SJCRH30 (cell line): ENCODE results near the gene RASA2. TPM values are rescaled to one million over a fixed set of nuclear protein-coding genes. Genes with fewer than 3 reads are reported as not detected.
A peak's percentile ranks its signal among the peaks of the same experiment; 100 is the strongest.

Experiments
- DNase-seq, 2 experiments: peaks; one replicate each; pipeline ENCODE4 v3.0.0-alpha.2; 2015 to 2020
- H3K27ac ChIP-seq: fragments of 250-450 bp; sonication (Bioruptor Pico); 2 replicates; pipeline ENCODE4 v1.5.1; 2020; ENCODE audit warnings: mild to moderate bottlenecking, moderate library complexity
- H3K27me3 ChIP-seq: fragments of 250-450 bp; sonication (Bioruptor Pico); 2 replicates; pipeline ENCODE4 v1.5.1; 2020; ENCODE audit warnings: mild to moderate bottlenecking, moderate library complexity
- H3K36me3 ChIP-seq: fragments of 250-450 bp; sonication (Bioruptor Pico); 2 replicates; pipeline ENCODE4 v1.5.1; 2020; ENCODE audit warnings: mild to moderate bottlenecking, moderate library complexity
- H3K4me1 ChIP-seq: fragments of 250-450 bp; sonication (Bioruptor Pico); 2 replicates; pipeline ENCODE4 v1.5.1; 2020; ENCODE audit warnings: mild to moderate bottlenecking, moderate library complexity
- H3K4me3 ChIP-seq: fragments of 250-450 bp; sonication (Bioruptor Pico); 2 replicates; pipeline ENCODE4 v1.5.1; 2020; ENCODE audit warnings: mild to moderate bottlenecking, moderate library complexity
- H3K9me3 ChIP-seq: fragments of 250-450 bp; sonication (Bioruptor Pico); replicated peaks from 2 replicates; pipeline ENCODE4 v1.5.1; 2020; ENCODE audit warnings: mild to moderate bottlenecking, moderate library complexity
- total RNA-seq: library from RNA; depleted of rRNA; stranded (reverse); fragments of >200 nt; shearing (Covaris generic); gene quantifications from 2 replicates; pipeline ENCODE4 v1.2.3, GENCODE V29; 2014; rRNA removed

Gene RASA2, protein sequence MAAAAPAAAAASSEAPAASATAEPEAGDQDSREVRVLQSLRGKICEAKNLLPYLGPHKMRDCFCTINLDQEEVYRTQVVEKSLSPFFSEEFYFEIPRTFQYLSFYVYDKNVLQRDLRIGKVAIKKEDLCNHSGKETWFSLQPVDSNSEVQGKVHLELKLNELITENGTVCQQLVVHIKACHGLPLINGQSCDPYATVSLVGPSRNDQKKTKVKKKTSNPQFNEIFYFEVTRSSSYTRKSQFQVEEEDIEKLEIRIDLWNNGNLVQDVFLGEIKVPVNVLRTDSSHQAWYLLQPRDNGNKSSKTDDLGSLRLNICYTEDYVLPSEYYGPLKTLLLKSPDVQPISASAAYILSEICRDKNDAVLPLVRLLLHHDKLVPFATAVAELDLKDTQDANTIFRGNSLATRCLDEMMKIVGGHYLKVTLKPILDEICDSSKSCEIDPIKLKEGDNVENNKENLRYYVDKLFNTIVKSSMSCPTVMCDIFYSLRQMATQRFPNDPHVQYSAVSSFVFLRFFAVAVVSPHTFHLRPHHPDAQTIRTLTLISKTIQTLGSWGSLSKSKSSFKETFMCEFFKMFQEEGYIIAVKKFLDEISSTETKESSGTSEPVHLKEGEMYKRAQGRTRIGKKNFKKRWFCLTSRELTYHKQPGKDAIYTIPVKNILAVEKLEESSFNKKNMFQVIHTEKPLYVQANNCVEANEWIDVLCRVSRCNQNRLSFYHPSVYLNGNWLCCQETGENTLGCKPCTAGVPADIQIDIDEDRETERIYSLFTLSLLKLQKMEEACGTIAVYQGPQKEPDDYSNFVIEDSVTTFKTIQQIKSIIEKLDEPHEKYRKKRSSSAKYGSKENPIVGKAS
- total RNA-seq = 31.6 and 37.5 TPM in 2 replicates

DNA sequence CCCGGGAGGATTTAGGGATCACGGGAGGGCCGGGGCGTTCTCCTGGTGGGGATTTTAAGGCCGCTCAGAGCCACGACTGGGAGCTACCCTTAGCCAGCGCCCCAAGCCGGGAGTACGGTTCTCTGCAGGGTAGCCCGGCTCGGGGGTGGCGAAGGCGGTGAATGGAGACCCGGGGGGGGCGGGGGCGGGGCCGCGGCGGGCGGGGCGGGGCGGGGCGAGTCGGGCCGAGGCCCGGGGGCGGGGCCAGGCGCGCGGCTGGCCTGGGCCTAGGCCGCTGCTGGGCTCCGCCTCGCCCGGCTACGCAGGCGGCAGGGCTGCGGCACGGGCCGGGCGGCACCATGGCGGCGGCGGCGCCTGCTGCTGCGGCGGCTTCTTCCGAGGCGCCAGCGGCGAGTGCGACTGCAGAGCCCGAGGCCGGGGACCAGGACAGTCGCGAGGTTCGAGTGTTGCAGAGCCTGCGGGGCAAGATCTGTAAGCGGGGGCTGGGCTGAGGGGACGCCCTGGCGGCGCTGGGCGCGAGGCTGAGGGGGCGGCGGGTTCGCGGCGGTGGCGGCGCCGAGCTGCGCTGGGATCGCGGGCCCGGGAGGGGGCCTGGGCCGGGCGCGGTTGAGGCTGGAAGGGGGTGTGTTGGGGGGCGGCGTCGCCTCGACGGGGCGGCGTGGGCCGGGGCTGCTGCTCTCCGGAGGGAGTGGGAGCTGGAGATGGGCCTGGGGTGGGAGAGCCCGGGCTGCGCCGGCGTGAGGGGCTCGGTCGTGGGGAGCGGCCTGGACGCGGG is at the start of gene RASA2:
Gene RASA2 (plus strand): TSS at position 282 of the 775 bp plus-strand sequence. CDS start 57 bp downstream, at position 339.
- peak within 1 kb of the TSS; percentile 86 for H3K4me3 ChIP-seq
- H3K4me1 ChIP-seq = peaks cover 11% of the 10 kb centered on the region; the same call in 1 of the 2 replicates
- no peaks in the 10 kb centered on the region for H3K9me3 ChIP-seq
- no peaks in the 10 kb centered on the region for H3K27me3 ChIP-seq
- peak within 1 kb of the TSS; percentile 97 for H3K27ac ChIP-seq
- peak; percentile 92 to 95 for DNase-seq
- no peaks in the 10 kb centered on the region; the same call in 1 of the 2 replicates for H3K36me3 ChIP-seq

DNA sequence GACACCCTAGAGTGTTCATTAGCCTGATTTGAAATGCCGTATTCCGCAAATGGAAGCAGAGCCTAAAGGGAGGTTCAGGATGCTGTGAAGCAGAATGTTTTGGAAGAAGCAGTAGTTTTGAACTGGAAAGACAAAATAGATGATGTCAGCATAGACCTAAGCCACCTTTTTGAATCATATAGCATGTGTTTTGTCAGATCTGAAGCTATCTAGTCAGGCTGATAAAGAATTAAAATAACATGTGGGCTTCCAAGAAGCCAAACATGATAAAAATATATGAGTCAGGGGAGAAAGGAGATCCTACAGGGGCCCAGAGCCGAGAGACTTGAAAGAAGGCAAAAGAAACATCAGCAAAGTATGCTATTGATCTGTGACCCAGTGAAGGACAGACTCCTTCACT is 47.2 kb upstream of the RASA2 start:
- Histone ChIP-seq H3K27ac (no peak overlapping the region), H3K27me3 (no peaks in the 10 kb centered on the region), H3K9me3 (no peaks in the 10 kb centered on the region), H3K4me1 (no peaks in the 10 kb centered on the region), H3K36me3 (peaks cover 25% of the 10 kb centered on the region), H3K4me3 (no peak overlapping the region)
- DNase-seq = no peak

DNA sequence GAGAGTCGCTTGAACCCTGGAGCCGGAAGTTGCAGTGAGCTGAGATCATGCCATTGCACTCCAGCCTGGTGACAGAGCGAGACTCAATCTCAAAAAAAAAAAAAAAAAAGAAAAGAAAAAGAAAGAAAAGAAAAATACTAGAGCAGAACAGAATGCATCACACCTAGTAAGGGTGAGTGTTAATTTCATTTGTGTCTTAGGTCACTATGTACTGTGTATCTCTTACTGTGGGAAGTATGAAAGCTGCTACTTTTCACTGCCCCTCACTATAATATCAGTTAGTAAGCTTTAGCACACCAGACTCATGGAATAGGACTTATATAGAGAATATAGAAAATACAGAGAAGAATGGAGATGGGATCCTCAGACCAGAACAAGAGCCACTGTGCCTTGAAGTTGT is 45.9 kb upstream of the RASA2 start:
- no peak overlapping the region for H3K4me3 ChIP-seq
- H3K27me3 ChIP-seq = no peaks in the 10 kb centered on the region
- no peaks in the 10 kb centered on the region for H3K4me1 ChIP-seq
- H3K27ac ChIP-seq = no peak overlapping the region
- H3K9me3 ChIP-seq = no peaks in the 10 kb centered on the region
- no peak for DNase-seq
- H3K36me3 ChIP-seq = peaks cover 33% of the 10 kb centered on the region

DNA sequence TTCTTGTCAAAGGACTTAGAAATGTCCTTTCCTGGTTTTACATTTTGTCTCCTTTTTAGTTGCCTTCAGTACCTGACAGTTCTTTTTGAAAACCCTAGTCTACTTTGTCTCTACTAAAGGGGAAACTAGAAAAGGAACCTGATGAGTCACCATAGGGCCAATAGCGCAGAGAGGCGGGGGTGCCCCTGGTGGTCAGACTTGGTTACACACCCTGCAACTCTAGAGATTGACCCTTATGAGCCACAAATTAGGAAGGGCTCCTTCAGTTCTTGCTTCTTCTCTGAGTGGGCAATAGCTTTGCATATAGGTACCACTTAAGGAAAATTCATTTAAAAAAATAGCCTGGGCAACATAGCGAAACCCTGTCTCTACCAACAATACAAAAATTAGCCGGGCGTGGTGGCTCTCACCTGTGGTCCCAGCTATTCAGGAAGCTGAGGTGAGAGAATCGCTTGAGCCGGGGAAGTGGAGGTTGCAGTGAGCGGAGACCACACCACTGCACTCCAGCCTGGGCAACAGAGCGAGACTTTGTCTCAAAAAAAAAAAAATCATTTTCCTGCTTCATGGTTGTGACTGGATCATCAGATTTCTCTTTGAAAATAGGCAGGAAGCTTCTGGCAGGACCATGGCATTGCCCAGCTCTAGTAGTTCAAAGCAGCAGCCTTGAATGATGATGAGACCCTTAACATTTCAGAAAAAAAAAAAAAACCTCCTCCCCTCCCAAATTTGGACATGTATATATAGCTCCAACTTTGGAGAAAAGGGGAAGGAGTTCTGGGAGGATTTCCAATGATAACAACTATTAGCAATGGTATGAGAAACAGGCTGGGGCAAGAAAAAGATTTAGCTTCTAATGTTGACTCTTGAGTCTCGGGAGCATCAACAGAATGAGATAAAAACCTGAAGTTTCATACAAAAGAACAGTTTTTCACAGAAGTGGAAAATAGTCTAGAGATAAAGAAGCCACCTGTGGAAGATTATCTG is 45.2 kb upstream of the RASA2 start:
- Histone ChIP-seq H3K27ac (no peak overlapping the region), H3K36me3 (peaks cover 35% of the 10 kb centered on the region), H3K9me3 (no peaks in the 10 kb centered on the region), H3K4me1 (no peaks in the 10 kb centered on the region), H3K4me3 (no peak overlapping the region), H3K27me3 (no peaks in the 10 kb centered on the region)
- DNase-seq = peak; percentile 57 to 73

DNA sequence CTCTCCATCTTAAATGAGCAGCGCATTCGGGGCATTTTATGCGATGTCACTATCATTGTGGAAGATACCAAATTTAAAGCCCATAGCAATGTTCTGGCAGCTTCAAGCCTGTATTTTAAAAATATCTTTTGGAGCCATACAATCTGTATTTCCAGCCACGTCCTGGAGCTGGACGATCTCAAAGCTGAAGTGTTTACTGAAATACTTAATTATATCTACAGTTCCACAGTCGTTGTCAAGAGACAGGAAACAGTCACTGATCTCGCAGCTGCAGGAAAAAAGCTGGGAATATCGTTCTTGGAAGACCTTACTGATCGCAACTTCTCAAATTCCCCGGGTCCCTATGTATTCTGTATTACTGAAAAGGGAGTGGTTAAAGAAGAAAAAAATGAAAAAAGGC is 44.4 kb upstream of the RASA2 start:
- H3K9me3 ChIP-seq = no peaks in the 10 kb centered on the region
- no peak for DNase-seq
- H3K27me3 ChIP-seq = no peaks in the 10 kb centered on the region
- H3K36me3 ChIP-seq = peaks cover 36% of the 10 kb centered on the region
- H3K27ac ChIP-seq = no peak overlapping the region
- no peak overlapping the region for H3K4me3 ChIP-seq
- no peaks in the 10 kb centered on the region for H3K4me1 ChIP-seq

DNA sequence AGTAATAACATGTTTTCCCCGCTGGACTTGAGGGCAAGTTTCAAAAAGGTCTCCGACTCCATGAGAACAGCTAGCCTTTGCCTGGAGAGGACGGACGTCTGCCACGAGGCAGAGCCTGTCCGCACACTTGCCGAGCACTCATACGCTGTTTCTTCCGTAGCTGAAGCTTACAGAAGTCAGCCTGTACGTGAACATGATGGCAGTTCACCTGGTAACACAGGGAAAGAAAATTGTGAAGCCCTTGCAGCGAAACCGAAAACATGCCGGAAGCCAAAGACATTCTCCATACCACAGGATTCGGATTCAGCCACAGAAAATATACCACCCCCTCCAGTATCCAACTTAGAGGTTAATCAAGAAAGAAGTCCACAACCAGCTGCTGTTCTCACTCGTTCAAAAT is 43.9 kb upstream of the RASA2 start:
- H3K27ac ChIP-seq = no peak overlapping the region
- no peak overlapping the region for H3K4me3 ChIP-seq
- DNase-seq = no peak
- H3K9me3 ChIP-seq = no peaks in the 10 kb centered on the region
- H3K27me3 ChIP-seq = no peaks in the 10 kb centered on the region
- peaks cover 41% of the 10 kb centered on the region for H3K36me3 ChIP-seq
- H3K4me1 ChIP-seq = no peaks in the 10 kb centered on the region

DNA sequence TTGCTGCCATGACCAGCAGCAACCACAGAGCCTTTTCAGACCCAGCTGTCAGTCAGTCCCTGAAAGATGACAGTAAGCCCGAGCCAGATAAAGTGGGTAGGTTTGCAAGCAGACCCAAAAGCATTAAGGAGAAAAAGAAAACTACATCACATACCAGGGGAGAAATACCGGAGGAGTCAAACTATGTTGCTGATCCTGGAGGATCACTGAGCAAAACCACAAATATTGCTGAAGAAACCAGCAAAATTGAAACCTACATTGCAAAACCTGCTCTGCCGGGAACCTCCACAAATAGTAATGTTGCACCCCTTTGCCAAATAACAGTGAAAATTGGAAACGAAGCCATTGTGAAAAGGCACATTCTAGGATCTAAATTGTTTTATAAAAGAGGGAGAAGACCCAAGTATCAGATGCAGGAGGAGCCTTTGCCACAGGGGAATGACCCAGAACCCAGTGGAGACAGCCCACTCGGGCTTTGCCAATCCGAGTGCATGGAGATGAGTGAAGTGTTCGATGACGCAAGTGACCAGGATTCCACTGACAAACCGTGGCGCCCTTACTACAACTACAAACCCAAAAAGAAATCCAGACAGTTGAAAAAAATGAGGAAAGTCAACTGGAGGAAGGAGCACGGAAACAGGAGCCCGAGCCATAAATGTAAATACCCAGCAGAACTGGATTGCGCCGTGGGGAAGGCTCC is 42.1 kb upstream of the RASA2 start:
- no peak for DNase-seq
- no peaks in the 10 kb centered on the region; the same call in 1 of the 2 replicates for H3K4me1 ChIP-seq
- H3K9me3 ChIP-seq = no peaks in the 10 kb centered on the region
- H3K27me3 ChIP-seq = no peaks in the 10 kb centered on the region
- H3K36me3 ChIP-seq = peaks cover 43% of the 10 kb centered on the region
- H3K27ac ChIP-seq = no peak overlapping the region
- H3K4me3 ChIP-seq = no peak overlapping the region

DNA sequence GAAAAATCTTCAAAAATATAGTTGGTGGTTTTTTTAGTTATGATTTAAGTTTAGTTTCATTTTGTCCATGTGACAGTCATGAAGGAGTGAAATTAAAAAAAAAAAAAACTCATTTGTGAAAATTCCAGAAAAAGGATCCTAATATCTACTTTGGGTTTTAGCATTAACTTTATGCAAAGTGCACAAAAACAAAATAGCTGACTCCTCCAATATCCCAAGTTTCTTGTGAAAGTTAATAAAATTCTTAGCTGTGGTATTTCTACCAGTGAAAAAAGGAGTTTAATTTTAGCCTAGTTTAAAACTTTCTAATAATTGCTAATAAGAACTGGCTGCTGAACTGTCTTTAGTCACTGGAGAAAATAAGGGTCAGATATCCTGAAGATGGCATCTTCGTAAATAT is 40.8 kb upstream of the RASA2 start:
- DNase-seq = no peak
- Histone ChIP-seq H3K27me3 (no peaks in the 10 kb centered on the region), H3K36me3 (peaks cover 43% of the 10 kb centered on the region)

DNA sequence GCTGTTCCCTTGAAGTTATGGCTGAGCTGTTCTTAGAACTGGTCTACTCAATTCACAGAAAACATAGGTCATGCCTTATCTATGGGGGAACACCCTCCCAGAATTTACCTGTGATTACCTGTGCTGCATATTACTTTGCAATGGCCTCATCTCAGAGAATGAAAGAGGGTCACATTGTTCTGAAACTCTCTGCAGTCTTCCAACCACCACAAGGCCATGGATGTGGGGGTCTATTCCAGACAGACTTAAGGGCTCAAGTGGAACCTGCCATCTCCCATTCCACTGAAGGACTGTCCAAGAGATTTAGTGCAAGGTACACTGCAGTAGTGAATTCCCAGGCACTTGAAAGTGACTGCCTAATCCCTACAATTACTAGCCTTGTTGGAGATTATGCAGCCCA is 40.1 kb upstream of the RASA2 start:
- no peak for DNase-seq
- H3K4me3 ChIP-seq = no peak overlapping the region
- H3K4me1 ChIP-seq = no peaks in the 10 kb centered on the region; the same call in 1 of the 2 replicates
- no peaks in the 10 kb centered on the region for H3K27me3 ChIP-seq
- H3K27ac ChIP-seq = no peak overlapping the region
- peaks cover 43% of the 10 kb centered on the region for H3K36me3 ChIP-seq
- H3K9me3 ChIP-seq = no peaks in the 10 kb centered on the region

More for the DNA sequence above, 40.8 kb upstream of the RASA2 start:
- Histone ChIP-seq H3K9me3 (no peaks in the 10 kb centered on the region), H3K4me1 (no peaks in the 10 kb centered on the region; the same call in 1 of the 2 replicates), H3K27ac (no peak overlapping the region), H3K4me3 (no peak overlapping the region)

DNA sequence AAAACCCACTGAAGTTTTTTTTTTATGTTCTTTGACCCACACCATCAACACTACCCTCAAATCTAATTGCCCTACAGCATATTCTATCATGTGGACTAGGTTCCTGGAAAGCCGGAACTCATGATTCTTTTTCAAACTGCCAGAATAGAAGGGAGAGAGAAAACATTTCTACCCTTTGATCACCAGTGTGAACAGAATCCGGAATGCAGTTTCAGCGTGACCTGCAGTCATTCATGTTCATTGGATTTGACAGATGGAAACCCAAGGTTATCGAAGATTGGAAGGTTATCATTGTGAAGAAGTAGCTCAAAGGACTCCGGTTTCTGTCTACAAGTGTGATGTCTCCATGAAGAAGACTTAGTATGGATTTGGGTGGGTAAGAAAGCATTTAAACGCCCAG is 39.4 kb upstream of the RASA2 start:
- no peaks in the 10 kb centered on the region; the same call in 1 of the 2 replicates for H3K4me1 ChIP-seq
- H3K4me3 ChIP-seq = no peak overlapping the region
- no peak overlapping the region for H3K27ac ChIP-seq
- H3K9me3 ChIP-seq = no peaks in the 10 kb centered on the region
- H3K27me3 ChIP-seq = no peaks in the 10 kb centered on the region
- DNase-seq = no peak
- H3K36me3 ChIP-seq = peaks cover 39% of the 10 kb centered on the region

DNA sequence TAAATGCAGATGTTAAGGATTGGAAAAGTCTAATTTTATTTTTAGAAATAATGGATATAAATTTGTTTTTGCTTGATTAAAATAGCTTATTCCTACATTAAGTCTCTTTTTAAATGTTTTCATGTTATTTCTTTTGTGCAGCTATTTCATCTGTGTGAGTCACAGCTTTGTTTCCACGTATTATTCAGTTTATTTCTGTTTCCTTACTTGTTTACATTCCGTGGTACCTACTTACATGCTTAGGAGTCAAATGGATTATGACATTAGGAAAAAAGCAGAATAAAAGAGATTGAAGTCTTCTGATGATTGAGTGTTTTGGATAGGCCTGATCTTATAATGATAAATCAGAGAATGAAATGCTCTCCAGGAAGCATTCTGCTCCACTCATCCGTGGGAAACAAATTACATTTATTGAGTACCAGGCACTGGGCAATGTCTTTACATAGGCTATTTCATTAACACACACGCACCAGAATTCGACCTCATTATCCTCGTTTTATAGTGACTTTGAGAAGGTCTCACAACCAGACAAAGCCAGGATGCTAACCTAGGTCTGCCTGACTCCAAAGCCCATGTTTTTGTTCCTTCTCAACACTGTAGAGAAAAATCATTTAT is 38.1 kb upstream of the RASA2 start:
- H3K9me3 ChIP-seq = no peaks in the 10 kb centered on the region
- H3K36me3 ChIP-seq = peaks cover 27% of the 10 kb centered on the region
- H3K27me3 ChIP-seq = no peaks in the 10 kb centered on the region
- DNase-seq = no peak
- no peak overlapping the region for H3K4me3 ChIP-seq
- H3K4me1 ChIP-seq = no peaks in the 10 kb centered on the region; the same call in 1 of the 2 replicates
- no peak overlapping the region for H3K27ac ChIP-seq

DNA sequence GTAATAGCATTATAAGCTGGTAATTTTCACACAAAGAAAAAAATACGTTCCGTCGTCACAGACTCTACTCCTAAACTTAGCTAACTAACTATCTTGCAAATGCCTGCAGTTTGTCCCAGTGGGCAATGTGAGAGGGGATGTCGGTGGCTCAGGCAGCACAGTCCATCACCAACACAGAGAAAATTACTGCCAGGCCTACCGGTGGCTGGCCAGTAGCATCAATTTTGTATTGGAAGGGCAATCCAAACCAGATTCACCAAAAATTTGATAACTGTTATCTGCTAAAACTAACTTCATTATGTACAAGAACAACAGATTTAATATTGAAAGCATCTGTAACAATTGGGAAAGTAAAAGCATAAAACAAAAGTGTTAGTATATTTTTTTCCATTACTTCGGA is 37.4 kb upstream of the RASA2 start:
- Histone ChIP-seq H3K9me3 (no peaks in the 10 kb centered on the region), H3K4me3 (no peak overlapping the region), H3K36me3 (peaks cover 20% of the 10 kb centered on the region), H3K27ac (no peak overlapping the region), H3K4me1 (no peaks in the 10 kb centered on the region; the same call in 1 of the 2 replicates), H3K27me3 (no peaks in the 10 kb centered on the region)
- DNase-seq = no peak
